Activated T-cell treated with anti-CD3 and anti-CD28 coated beads for 1 hour (primary cell): Measurements from ENCODE around the gene GPBAR1.
A peak's percentile ranks its signal among the peaks of the same experiment; 100 is the strongest.
"Not testable (repeated sequence)": the region's sequence is repeated elsewhere in the genome, so short reads cannot be mapped to it uniquely, and the experiment has no call there.

Experiments used
- DNase-seq: peaks from one replicate; pipeline ENCODE4 v3.0.0-alpha.2; 2020; ENCODE audit warnings: low read depth

The GPBAR1 gene

GRCh38 chr2:218267259-218267658 is 6.4 kb downstream of the GPBAR1 start:
- DNase-seq: no peak

- peak; percentile 100 for DNase-seq
Measured at GRCh38 chr2:218269900-218270720, 9.3 kb downstream of the GPBAR1 start, which contains the start of the genes AAMP and PNKD. Gene AAMP, minus strand, starts transcription at chr2:218270137. Its CDS starts 51 bp downstream, at chr2:218270086. Gene PNKD, plus strand, starts transcription at chr2:218270519. Its CDS starts 17 bp downstream, at chr2:218270536.

GRCh38 chr2:218270721-218271486 is 10.1 kb downstream of the GPBAR1 start:
- DNase-seq: no peak

GRCh38 chr2:218271487-218271797 is 10.6 kb downstream of the GPBAR1 start:
- no peak for DNase-seq

- DNase-seq: no peak
Measured at GRCh38 chr2:218271865-218272530, 11.2 kb downstream of the GPBAR1 start.

GRCh38 chr2:218272531-218273212 is 11.9 kb downstream of the GPBAR1 start:
- DNase-seq: peak; percentile 75

GRCh38 chr2:218273214-218273907 is 12.5 kb downstream of the GPBAR1 start:
- not testable (repeated sequence) for DNase-seq

GRCh38 chr2:218273908-218274249 is 13.1 kb downstream of the GPBAR1 start:
- DNase-seq: no peak

GRCh38 chr2:218274586-218274985 is 13.8 kb downstream of the GPBAR1 start:
- no peak for DNase-seq

- no peak for DNase-seq
Measured at GRCh38 chr2:218275371-218276072, 14.7 kb downstream of the GPBAR1 start.

- no peak for DNase-seq
Measured at GRCh38 chr2:218276986-218277755, 16.4 kb downstream of the GPBAR1 start.

- DNase-seq: no peak
Measured at GRCh38 chr2:218277921-218278320, 17.1 kb downstream of the GPBAR1 start.

GRCh38 chr2:218278531-218279360 is 17.9 kb downstream of the GPBAR1 start:
- no peak for DNase-seq

- no peak for DNase-seq
Measured at GRCh38 chr2:218280260-218280870, 19.6 kb downstream of the GPBAR1 start.

GRCh38 chr2:218281449-218281848 is 20.6 kb downstream of the GPBAR1 start:
- DNase-seq: no peak

GRCh38 chr2:218282173-218282991 is 21.6 kb downstream of the GPBAR1 start:
- DNase-seq: no peak

GRCh38 chr2:218284106-218284811 is 23.4 kb downstream of the GPBAR1 start:
- DNase-seq: peak; percentile 30
